NT2/D1 (cell line): Measurements from ENCODE around the gene PIK3R5.

Source experiments
- YY1 ChIP-seq: IDR thresholded peaks from 2 replicates; pipeline ENCODE4 v1.6.1; 2011; ENCODE audit not compliant: insufficient read length, insufficient read depth
- ZNF274 ChIP-seq: IDR thresholded peaks from 2 replicates; pipeline ENCODE4 v1.6.1; 2011; ENCODE audit warnings: mild to moderate bottlenecking, low read depth, low read length

- TF ChIP-seq ZNF274 (no peak), YY1 (no peak)
Observed at GRCh38 chr17:8967861-8968260, 2.4 kb upstream of the PIK3R5 start.
